CD4-positive, alpha-beta T cell (primary cell): ENCODE measurements around the gene CHIA. TPM values are rescaled to one million over a fixed set of nuclear protein-coding genes. Genes with fewer than 3 reads are reported as not detected.

Source experiments
- ATAC-seq: fragments of 200-7000 bp; cut with Tn5 transposase; one replicate; pipeline ENCODE4 v1.10.0; 2022; ENCODE audit warnings: mild to moderate bottlenecking; ENCODE audit not compliant: poor library complexity
- CTCF ChIA-PET: fragments of 350-600 bp; sonication (Branson Sonifier 250); formaldehyde crosslinking; loops from one replicate; lab custom pipeline; 2021; ENCODE audit warnings: antibody characterized with exemption, inconsistent platforms; lab: Charles Lee
- POLR2A ChIA-PET: fragments of 350-600 bp; sonication (Branson Sonifier 250); formaldehyde crosslinking; loops from one replicate; lab custom pipeline; 2021; ENCODE audit warnings: antibody characterized with exemption, inconsistent platforms; lab: Charles Lee
- DNase-seq, 14 experiments: peaks; one replicate each; pipeline ENCODE4 v3.0.0-alpha.2; 2013 to 2020; ENCODE audit warnings: mixed read lengths in 2 of 14
- H3K27ac ChIP-seq, 2 donors: one replicate each; pipeline versions ENCODE4 v1.5.1 to v1.7.0; 2013; ENCODE audit warnings: low read length in 2 of 2, low read depth in 1 of 2, mild to moderate bottlenecking in 1 of 2
- H3K27me3 ChIP-seq, 2 experiments: 1 replicate in 1 of 2; 2 replicates in 1 of 2; pipeline versions ENCODE4 v1.6.1 to v1.7.0; 2013; ENCODE audit warnings: low read length in 2 of 2, control low read depth in 1 of 2, mild to moderate bottlenecking in 1 of 2, moderate library complexity in 1 of 2; ENCODE audit not compliant: insufficient read depth in 2 of 2, control insufficient read depth in 1 of 2
- H3K36me3 ChIP-seq: one replicate; pipeline ENCODE4 v1.6.1; 2013; ENCODE audit warnings: low read length, control low read depth; ENCODE audit not compliant: insufficient read depth
- H3K4me1 ChIP-seq: one replicate; pipeline ENCODE4 v1.6.1; 2013; ENCODE audit warnings: low read length, control low read depth; ENCODE audit not compliant: insufficient read depth
- H3K4me3 ChIP-seq: one replicate; pipeline ENCODE4 v1.5.1; 2013; ENCODE audit warnings: mild to moderate bottlenecking, low read length, moderate library complexity
- H3K9me3 ChIP-seq, 2 experiments: 1 replicate in 1 of 2; 2 replicates in 1 of 2; pipeline versions ENCODE4 v1.6.1 to v1.7.0; 2013; ENCODE audit warnings: low read length in 2 of 2, mild to moderate bottlenecking in 2 of 2, control low read depth in 1 of 2, moderate library complexity in 1 of 2; ENCODE audit not compliant: control insufficient read depth in 1 of 2, insufficient read depth in 1 of 2
- H3K27ac Mint-ChIP-seq: one replicate; pipeline ENCODE4 v1.8.0; 2020; ENCODE audit warnings: mixed read lengths
- H3K27me3 Mint-ChIP-seq: one replicate; pipeline ENCODE4 v1.8.0; 2021; ENCODE audit warnings: mixed read lengths
- H3K36me3 Mint-ChIP-seq: one replicate; pipeline ENCODE4 v1.8.0; 2021; ENCODE audit warnings: low read depth, mixed read lengths
- H3K4me1 Mint-ChIP-seq: one replicate; pipeline ENCODE4 v1.8.0; 2021; ENCODE audit warnings: low read depth, mixed read lengths
- H3K4me3 Mint-ChIP-seq: one replicate; pipeline ENCODE4 v1.8.0; 2020; ENCODE audit warnings: mild to moderate bottlenecking, mixed read lengths
- H3K9me3 Mint-ChIP-seq: one replicate; pipeline ENCODE4 v1.8.0; 2020; ENCODE audit warnings: mixed read lengths
- CTCF ChIP-seq: fragments of 200-600 bp; IDR thresholded peaks from one replicate; pipeline ENCODE4 v1.8.0; 2022; ENCODE audit warnings: antibody characterized with exemption, mild to moderate bottlenecking
- intact Hi-C, 2 experiments: fragments of 100-400 bp; cut with DNase I in 1 of 2; cut with micrococcal nuclease in 1 of 2; formaldehyde crosslinking; loops; one replicate each; pipeline versions ENCODE4 v1.15.1 to v1.9.0; 2023 to 2025; cut with DNase I, micrococcal nuclease
- polyA plus RNA-seq, 2 donors: library from polyadenylated mRNA; unstranded; fragments of 120-200 nt; gene quantifications; one replicate each; pipeline ENCODE4 v1.2.1, GENCODE V29; 2013
- total RNA-seq, 174 experiments: library from RNA in 2 of 174; stranded (reverse) in 2 of 174; gene quantifications; one replicate each; pipeline ENCODE4 v1.2.3 and lab custom pipeline; 2021 to 2026

The CHIA gene
- total RNA-seq (not detected), total RNA-seq (lab: John Stamatoyannopoulos, UW) (0 to 0.10 (median 0) reads per million in 172 experiments)
- not detected for polyA plus RNA-seq (2013, experiment 1 of 2)
- not detected for polyA plus RNA-seq (2013, experiment 2 of 2)

GRCh38 chr1:111290630-111291029 is at the start of gene CHIA:
TSS of gene CHIA (plus strand) at chr1:111290851. CDS start at chr1:111310468, 19,617 bp downstream.
- ChIA-PET CTCF (no interaction called here), POLR2A (no interaction called here)

GRCh38 chr1:111241797-111242196 is 48.9 kb upstream of the CHIA start:
- H3K27ac Mint-ChIP-seq: no peak overlapping the region
- no peak overlapping the region for H3K27ac ChIP-seq
- POLR2A ChIA-PET: interaction anchor here (1.2 kb wide), 1 partner anchor 26 kb away, joined by 3 read pairs; no protein-coding TSS in a partner anchor
- ATAC-seq (no peak), DNase-seq (no peak)
- peaks cover 72% of the 10 kb centered on the region for H3K36me3 Mint-ChIP-seq
- H3K9me3 Mint-ChIP-seq: no peaks in the 10 kb centered on the region
- H3K36me3 ChIP-seq: peaks cover 26% of the 10 kb centered on the region
- H3K4me1 ChIP-seq: no peaks in the 10 kb centered on the region
- TF ChIP-seq CTCF: no peak
- no peaks in the 10 kb centered on the region for H3K27me3 ChIP-seq
- CTCF ChIA-PET: no interaction called here
- no peak overlapping the region for H3K4me3 ChIP-seq
- H3K4me3 Mint-ChIP-seq: no peak overlapping the region
- intact Hi-C loops: no loop called here
- no peaks in the 10 kb centered on the region for H3K27me3 Mint-ChIP-seq
- no peaks in the 10 kb centered on the region for H3K9me3 ChIP-seq
- H3K4me1 Mint-ChIP-seq: peaks cover 14% of the 10 kb centered on the region

More at GRCh38 chr1:111290630-111291029, at the start of gene CHIA:
- intact Hi-C loops: no loop called here
- Histone ChIP-seq H3K36me3 (no peaks in the 10 kb centered on the region), H3K4me3 (no peak within 1 kb of the TSS), H3K27ac (no peak within 1 kb of the TSS), H3K4me1 (no peaks in the 10 kb centered on the region), H3K27me3 (no peaks in the 10 kb centered on the region), H3K9me3 (peaks cover 0 to under 1% of the 10 kb centered on the region in 2 experiments)
- H3K9me3 Mint-ChIP-seq: no peaks in the 10 kb centered on the region
- DNase-seq (no peak), ATAC-seq (no peak)
- no peak for TF ChIP-seq CTCF
- peaks cover 17% of the 10 kb centered on the region for H3K4me1 Mint-ChIP-seq
- H3K27ac Mint-ChIP-seq: no peak within 1 kb of the TSS
- no peaks in the 10 kb centered on the region for H3K27me3 Mint-ChIP-seq
- no peak within 1 kb of the TSS for H3K4me3 Mint-ChIP-seq
- H3K36me3 Mint-ChIP-seq: no peaks in the 10 kb centered on the region

- DNase-seq (no peak), ATAC-seq (no peak)
- Histone ChIP-seq H3K27me3 (no peaks in the 10 kb centered on the region), H3K4me3 (no peak overlapping the region), H3K4me1 (no peaks in the 10 kb centered on the region), H3K27ac (no peak overlapping the region), H3K36me3 (peaks cover 26% of the 10 kb centered on the region), H3K9me3 (no peaks in the 10 kb centered on the region)
- H3K36me3 Mint-ChIP-seq: peaks cover 61% of the 10 kb centered on the region
- H3K4me3 Mint-ChIP-seq: no peak overlapping the region
- H3K27me3 Mint-ChIP-seq: no peaks in the 10 kb centered on the region
- no peak overlapping the region for H3K27ac Mint-ChIP-seq
- intact Hi-C loops: no loop called here
- no peaks in the 10 kb centered on the region for H3K9me3 Mint-ChIP-seq
- ChIA-PET CTCF (no interaction called here), POLR2A (interaction anchor here (1.0 to 1.2 kb wide), 2 partner anchors 13 to 27 kb away, joined by 3 read pairs; no protein-coding TSS in a partner anchor)
- no peak for TF ChIP-seq CTCF
- H3K4me1 Mint-ChIP-seq: peaks cover 5% of the 10 kb centered on the region
Observed at GRCh38 chr1:111242805-111243523, 47.7 kb upstream of the CHIA start.
